IPS-15b (cell line): Measurements from ENCODE around the gene USF1.

Experiments
- H3K27me3 ChIP-seq: one replicate; pipeline ENCODE4 v1.6.1; 2013; ENCODE audit warnings: low read length; ENCODE audit not compliant: control insufficient read depth, insufficient read depth
- H3K36me3 ChIP-seq: one replicate; pipeline ENCODE4 v1.6.1; 2013; ENCODE audit warnings: low read length; ENCODE audit not compliant: control insufficient read depth, insufficient read depth
- H3K4me1 ChIP-seq: one replicate; pipeline ENCODE4 v1.6.1; 2013; ENCODE audit warnings: mild to moderate bottlenecking, low read length; ENCODE audit not compliant: control insufficient read depth, insufficient read depth
- H3K4me3 ChIP-seq: one replicate; pipeline ENCODE4 v1.5.1; 2013; ENCODE audit warnings: low read depth, low read length
- H3K9ac ChIP-seq: one replicate; pipeline ENCODE4 v1.6.1; 2013; ENCODE audit warnings: low read depth, mild to moderate bottlenecking, low read length
- H3K9me3 ChIP-seq: one replicate; pipeline ENCODE4 v1.6.1; 2013; ENCODE audit warnings: mild to moderate bottlenecking, low read length; ENCODE audit not compliant: control insufficient read depth, insufficient read depth

USF1 gene, protein sequence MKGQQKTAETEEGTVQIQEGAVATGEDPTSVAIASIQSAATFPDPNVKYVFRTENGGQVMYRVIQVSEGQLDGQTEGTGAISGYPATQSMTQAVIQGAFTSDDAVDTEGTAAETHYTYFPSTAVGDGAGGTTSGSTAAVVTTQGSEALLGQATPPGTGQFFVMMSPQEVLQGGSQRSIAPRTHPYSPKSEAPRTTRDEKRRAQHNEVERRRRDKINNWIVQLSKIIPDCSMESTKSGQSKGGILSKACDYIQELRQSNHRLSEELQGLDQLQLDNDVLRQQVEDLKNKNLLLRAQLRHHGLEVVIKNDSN

DNA sequence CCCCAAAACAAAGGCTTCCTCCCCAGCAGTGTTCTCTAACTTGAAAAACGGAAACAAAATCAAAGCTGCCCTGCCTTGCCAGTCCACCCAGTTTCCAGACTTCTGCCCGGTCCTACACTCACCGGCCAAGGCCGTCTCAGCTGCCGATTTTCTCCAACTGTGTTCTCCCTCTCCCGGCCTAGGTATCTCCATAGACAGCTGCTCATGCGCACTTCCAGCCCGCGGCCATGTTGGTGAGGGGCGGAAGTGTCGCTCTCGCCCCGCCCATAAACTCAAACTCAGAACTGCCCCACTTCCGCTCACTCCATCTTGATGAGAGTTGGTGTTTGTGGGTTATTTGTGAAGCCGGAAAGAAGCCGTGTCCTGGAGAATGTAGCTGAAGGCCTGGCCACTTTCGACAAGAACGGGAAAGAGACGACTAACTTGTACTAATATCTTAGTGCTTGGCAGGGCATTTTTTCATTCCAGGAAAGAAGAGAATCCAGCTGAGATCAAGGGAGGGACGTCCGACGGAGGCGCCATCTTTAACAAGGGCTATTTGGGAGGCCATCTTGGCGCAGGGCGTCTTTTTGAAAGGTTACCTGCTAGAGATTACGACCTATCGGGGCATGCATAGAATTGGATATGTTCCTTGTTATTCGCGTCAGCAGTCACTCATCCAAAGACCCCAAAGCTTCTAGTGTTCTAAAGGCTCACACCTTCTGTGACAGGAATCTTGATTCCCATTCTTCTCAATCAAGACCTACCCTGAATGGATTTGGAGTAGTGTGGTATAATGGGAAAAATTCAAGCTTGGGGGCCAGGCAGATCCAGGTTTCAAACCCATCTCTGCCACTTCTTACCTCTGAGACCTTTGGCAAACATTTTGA is at the start of gene USF1:
TSS of gene USF1 (minus strand) at position 242 of the 869 bp plus-strand sequence. CDS start 2,702 bp downstream, outside the sequence.
- no peaks in the 10 kb centered on the region for H3K4me1 ChIP-seq
- peaks cover 18% of the 10 kb centered on the region for H3K36me3 ChIP-seq
- H3K9ac ChIP-seq, result peak within 1 kb of the TSS; percentile 66
- peak within 1 kb of the TSS; percentile 66 for H3K4me3 ChIP-seq
- peaks cover 3% of the 10 kb centered on the region for H3K27me3 ChIP-seq
- no peaks in the 10 kb centered on the region for H3K9me3 ChIP-seq

DNA sequence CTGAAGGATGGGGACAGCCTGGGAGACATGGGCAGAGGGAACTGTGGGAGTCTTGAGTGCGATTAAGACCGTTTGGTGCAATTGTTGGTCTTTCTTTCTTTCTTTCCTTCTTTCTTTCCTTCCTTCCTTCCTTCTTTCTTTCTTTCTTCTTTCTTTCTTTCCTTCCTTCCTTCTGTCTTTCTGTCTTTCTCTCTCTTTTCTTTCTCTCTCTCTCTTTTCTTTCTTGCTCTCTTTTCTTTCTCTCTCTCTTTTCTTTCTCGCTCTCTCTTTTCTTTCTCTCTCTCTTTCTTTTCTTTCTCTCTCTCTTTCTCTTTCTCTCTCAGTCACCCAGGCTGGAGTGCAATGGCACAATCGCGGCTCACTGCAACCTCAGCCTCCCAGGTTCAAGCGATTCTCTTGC is 49.5 kb upstream of the USF1 start:
- H3K4me1 ChIP-seq, result peaks cover 4% of the 10 kb centered on the region
- no peaks in the 10 kb centered on the region for H3K9me3 ChIP-seq
- no peak overlapping the region for H3K4me3 ChIP-seq
- H3K27me3 ChIP-seq, result no peaks in the 10 kb centered on the region
- H3K36me3 ChIP-seq, result no peaks in the 10 kb centered on the region
- H3K9ac ChIP-seq, result no peak overlapping the region

DNA sequence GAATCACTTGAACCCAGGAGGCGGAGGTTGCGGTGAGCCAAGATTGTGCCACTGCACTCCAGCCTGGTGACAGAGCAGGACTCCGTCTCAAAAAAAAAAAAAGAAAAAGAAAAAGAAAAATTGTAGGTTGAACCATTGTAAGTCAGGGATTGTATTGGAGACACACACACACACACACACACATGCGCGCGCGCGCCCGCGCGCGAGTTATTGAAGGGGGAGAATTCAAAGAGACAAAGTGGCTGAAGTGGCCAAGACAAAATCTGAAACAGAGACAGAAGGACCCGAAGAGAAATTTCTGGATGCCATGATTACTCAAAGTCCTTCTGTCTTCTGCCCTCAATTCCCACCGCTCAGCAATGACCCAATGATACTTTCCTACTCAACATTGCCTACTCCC is 48.7 kb upstream of the USF1 start:
- H3K27me3 ChIP-seq, result no peaks in the 10 kb centered on the region
- H3K4me1 ChIP-seq, result peaks cover 4% of the 10 kb centered on the region

DNA sequence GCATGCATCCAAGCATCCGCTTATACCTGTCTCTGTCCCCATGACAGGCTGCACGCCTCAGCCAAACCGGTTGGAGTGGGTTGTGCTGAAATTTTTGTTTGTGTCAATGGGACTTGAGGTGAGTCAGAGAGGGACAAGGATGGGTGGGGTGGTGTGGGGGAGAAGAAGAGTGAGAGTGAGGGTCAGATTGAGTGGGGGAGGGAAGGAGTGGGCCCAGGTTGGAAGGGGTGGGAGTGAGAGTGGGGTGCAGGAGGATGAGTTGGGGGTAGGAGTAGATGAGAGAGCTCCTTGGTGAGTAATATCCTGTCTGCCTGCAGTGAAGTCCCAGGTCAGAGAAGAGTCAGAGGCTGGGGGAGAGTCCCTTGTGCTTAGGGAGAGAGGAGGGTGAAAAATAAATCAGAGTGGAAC is 46.8 kb upstream of the USF1 start:
- Histone ChIP-seq H3K36me3 (no peaks in the 10 kb centered on the region), H3K9me3 (no peaks in the 10 kb centered on the region), H3K4me3 (no peak overlapping the region), H3K4me1 (peaks cover 4% of the 10 kb centered on the region), H3K27me3 (no peaks in the 10 kb centered on the region), H3K9ac (no peak overlapping the region)

More for the DNA sequence above, 48.7 kb upstream of the USF1 start:
- no peaks in the 10 kb centered on the region for H3K36me3 ChIP-seq
- H3K9me3 ChIP-seq, result no peaks in the 10 kb centered on the region
- no peak overlapping the region for H3K9ac ChIP-seq
- H3K4me3 ChIP-seq, result no peak overlapping the region

DNA sequence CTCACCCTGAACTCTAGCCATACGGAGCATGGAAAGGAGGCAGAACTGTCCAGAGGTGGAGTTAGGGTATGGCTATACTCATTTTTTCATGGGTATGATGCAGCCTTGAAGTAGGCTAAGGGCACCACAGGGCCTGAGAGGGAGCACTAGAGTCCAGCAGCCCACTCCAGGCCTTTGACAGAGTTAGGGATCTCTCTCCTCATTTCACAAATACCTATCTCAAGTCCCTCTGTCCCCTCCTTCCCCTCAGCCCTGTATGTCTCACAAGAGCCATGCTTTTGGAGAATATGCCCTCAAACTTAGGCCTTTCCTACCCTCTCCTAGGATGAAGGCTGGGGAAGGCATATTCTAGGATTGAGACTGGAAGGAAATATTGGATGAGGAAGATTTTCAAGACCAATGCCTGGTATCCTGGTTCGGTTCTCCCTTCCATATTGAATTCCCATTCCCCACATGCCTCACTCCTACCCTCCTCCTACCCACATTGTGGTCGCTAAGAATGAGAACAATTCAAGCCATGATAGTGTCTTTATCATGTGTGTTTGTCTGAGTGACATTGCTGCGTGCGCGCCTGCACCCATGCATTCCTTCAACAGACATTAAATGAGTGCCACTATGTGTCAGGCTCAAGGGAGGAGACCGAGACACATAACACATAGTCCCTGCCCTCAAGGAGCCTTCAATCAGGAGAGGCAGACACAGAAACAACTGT is 46.2 kb upstream of the USF1 start:
- Histone ChIP-seq H3K4me3 (no peak overlapping the region), H3K9me3 (no peaks in the 10 kb centered on the region), H3K36me3 (no peaks in the 10 kb centered on the region), H3K27me3 (no peaks in the 10 kb centered on the region), H3K4me1 (no peaks in the 10 kb centered on the region), H3K9ac (no peak overlapping the region)

DNA sequence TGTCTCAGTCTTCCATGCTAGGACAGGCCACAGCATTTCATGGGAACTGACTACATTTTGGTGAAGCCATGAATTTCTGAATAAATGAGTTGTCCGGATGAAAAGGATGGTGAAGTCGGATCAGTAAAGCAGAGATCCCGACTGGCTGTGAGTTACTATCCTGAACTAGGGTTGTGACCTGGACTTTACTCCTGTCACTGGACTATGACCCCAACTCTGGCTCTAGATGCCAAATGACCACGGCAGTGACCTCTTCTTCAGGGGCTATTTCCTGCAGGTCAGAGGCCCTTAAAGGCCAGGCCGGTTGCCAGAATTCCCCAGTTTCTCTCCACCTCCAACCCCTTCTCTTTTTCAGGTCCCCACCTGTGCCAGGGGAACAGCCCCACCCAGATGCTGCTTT is 45.3 kb upstream of the USF1 start:
- Histone ChIP-seq H3K9ac (no peak overlapping the region), H3K4me1 (peaks cover 3% of the 10 kb centered on the region), H3K9me3 (no peaks in the 10 kb centered on the region), H3K4me3 (no peak overlapping the region), H3K27me3 (no peaks in the 10 kb centered on the region), H3K36me3 (no peaks in the 10 kb centered on the region)

DNA sequence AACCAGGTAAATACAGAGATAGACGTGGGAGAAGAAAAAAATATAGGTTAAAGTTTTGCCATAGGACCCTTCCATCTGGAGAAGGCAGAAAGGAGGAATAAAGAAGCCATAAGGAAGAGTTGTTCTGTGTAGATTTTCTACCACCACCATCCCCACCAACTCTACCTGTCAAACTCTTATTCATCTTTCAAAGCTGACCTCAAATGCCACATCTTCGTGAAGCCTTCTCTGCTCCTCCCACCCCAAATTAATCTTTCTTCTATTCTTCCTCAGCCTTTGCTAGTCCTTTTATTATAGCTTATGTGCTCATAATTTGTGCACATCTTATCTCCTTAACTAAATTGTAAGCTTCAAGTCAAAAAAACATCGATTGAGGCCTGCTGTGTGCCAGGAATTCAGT is 44.8 kb upstream of the USF1 start:
- Histone ChIP-seq H3K36me3 (no peaks in the 10 kb centered on the region), H3K27me3 (no peaks in the 10 kb centered on the region), H3K4me3 (no peak overlapping the region), H3K9ac (no peak overlapping the region), H3K9me3 (no peaks in the 10 kb centered on the region), H3K4me1 (peaks cover 6% of the 10 kb centered on the region)

DNA sequence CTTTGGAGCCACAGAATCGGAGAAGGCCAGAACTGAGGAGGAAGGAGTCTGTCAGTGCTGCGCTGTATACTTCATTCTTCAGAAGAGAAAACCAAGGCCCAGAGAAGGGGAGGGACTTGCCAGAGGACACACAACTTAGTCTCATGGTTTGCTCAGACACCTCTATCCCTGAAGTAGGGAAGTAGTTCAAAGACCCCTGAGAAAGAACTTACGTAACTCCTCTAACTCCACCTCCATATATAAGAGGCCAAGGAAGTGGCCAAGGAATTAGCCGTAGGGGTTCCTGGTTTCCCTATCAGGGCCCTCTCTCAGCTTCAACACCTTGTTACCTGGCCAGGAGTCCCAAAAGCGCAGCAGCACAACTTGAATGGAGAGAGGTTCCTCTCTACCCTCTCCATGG is 44.2 kb upstream of the USF1 start:
- no peak overlapping the region for H3K9ac ChIP-seq
- H3K36me3 ChIP-seq, result no peaks in the 10 kb centered on the region
- no peak overlapping the region for H3K4me3 ChIP-seq
- H3K27me3 ChIP-seq, result no peaks in the 10 kb centered on the region
- H3K4me1 ChIP-seq, result peaks cover 6% of the 10 kb centered on the region
- no peaks in the 10 kb centered on the region for H3K9me3 ChIP-seq

DNA sequence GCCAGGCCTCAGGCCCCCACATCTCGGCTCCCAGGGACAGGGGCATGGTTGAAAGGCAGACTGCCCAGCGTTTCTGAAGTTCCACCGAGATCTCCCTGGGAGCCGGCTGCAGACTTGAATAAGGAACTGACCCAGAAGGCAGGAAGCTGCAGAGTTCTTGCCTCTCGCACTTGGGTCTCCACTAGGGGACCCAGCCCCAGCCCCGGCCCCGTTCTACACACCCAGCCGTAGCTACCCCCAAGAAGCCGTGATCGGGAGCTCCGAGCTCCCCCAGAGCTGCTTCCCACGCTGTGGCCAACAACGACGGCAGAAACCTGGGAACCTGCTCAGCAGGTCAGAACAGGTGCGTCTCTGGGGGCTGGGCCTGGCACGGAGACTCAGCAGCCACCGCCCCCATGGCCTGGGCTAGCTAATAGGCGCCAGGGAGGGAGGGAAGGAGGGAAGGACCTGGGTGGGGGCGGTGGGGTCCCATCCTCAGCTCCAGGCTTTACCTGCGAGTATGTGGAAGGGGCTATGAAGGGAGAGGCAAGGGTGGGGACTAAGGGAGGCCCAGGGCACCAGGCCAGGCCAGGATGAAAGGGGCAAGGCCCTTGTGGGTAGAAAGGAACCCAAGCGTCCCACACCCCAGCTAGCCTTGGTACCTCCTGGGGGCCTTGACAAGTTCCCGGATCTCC is 43.6 kb upstream of the USF1 start, which contains the start of gene NECTIN4:
TSS of gene NECTIN4 (minus strand) at position 308 of the 674 bp plus-strand sequence. CDS start at position 46, 262 bp downstream.
- H3K36me3 ChIP-seq, result no peaks in the 10 kb centered on the region
- no peak within 1 kb of the TSS for H3K9ac ChIP-seq
- H3K4me3 ChIP-seq, result no peak within 1 kb of the TSS
- H3K9me3 ChIP-seq, result no peaks in the 10 kb centered on the region
- H3K4me1 ChIP-seq, result peaks cover 6% of the 10 kb centered on the region
- no peaks in the 10 kb centered on the region for H3K27me3 ChIP-seq

DNA sequence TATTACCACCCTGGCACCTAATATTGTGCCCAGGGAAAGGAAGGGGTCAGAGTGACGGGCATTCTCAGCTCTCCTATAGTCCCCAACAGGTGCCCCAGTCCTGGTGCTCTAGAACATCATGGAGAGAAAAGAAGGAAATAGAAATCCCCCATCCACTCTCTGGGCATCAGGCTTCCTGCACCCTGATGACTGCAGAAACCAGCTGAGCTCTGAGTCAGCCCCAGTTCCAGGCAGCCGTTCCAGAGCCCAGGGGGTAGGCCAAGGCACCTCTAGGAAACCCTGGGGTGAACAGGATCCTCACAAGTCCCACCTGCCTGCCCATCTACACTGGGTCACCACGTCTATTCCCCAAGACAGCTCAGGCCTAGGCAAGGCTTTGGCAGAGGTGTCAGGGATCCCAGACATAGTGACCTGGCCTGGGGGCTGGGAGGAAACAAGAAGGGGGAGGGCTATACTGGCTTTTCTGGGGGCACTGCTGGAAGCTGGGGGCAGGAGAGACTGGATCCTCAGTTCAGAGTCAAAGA is 42.9 kb upstream of the USF1 start:
- H3K27me3 ChIP-seq, result no peaks in the 10 kb centered on the region
- no peak overlapping the region for H3K9ac ChIP-seq
- H3K4me3 ChIP-seq, result no peak overlapping the region
- H3K4me1 ChIP-seq, result peaks cover 6% of the 10 kb centered on the region
- no peaks in the 10 kb centered on the region for H3K9me3 ChIP-seq
- no peaks in the 10 kb centered on the region for H3K36me3 ChIP-seq

DNA sequence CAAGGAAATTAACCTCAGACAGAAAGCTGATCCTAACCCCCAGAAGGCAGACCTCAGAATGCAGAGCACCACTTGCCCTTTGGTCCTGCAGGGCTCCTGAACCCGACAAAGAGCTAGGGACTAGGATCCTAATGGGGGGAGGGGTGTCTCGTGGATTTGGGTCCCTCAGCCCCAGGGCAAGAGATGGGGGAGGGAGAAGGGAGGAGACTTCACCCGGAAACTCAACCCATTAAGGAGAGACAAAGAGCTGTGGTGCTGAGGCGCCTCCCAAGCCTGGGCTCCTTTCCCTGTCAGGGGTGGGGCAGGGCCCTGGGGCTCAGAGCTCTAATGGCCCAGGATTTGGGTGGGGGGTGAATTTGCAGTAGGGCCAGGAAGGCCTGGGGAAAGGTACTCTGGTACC is 40.7 kb upstream of the USF1 start:
- no peaks in the 10 kb centered on the region for H3K9me3 ChIP-seq
- H3K36me3 ChIP-seq, result no peaks in the 10 kb centered on the region
- H3K4me1 ChIP-seq, result peaks cover 6% of the 10 kb centered on the region
- H3K27me3 ChIP-seq, result no peaks in the 10 kb centered on the region
- H3K4me3 ChIP-seq, result no peak overlapping the region
- no peak overlapping the region for H3K9ac ChIP-seq
